GM21529 (cell line): Measurements from ENCODE around the gene RIPK3.
A peak's percentile ranks its signal among the peaks of the same experiment; 100 is the strongest.

Experiments used
- ATAC-seq: cut with Tn5 transposase; IDR thresholded peaks from one replicate; pipeline ENCODE4 v1.9.1; 2021; ENCODE audit not compliant: unreplicated experiment

Gene RIPK3

DNA sequence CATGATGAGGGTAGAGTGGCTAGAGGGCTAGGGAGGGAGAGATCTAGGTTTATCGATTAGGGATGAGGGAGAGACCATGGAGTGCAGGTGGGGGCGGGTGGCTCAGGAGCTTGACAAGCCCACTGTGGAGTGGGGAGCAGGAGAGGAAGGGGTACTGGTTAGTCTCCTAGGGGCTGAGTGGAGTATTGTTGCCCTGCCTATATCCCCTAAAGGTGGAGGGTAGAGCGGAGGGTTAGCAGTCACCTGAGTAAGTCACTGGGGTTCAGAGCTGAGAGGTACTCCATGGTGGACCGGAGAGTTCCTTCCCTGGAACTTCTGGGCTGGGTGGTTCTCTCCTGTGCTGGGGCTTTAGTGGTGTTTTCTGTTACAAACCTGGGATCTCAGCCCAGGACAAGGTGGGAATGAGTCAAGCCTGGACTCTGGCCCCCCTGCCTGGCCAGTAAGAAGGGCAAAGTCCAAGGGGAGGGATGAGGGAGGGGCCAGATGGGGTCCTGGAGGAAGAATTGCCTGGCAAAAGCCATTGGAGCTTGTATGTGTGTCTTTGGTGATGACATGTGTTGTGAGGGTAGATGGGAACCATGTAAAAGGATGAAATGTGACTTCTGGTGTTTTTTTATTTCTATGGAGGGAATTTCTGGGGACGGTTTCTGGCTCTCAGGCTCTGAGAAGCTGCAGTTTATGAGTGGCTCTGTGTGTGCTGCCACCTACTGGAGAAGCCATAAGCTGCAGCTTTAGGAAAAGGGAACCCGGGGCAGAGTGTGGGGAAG is 32.0 kb downstream of the RIPK3 start, which contains the start of gene CIDEB:
Gene CIDEB (minus strand): TSS at position 403 of the 767 bp plus-strand sequence. CDS start 119 bp downstream, at position 284.
- ATAC-seq, result no peak

GRCh38 chr14:24307156-24307574 is 32.6 kb downstream of the RIPK3 start:
- ATAC-seq, result no peak

GRCh38 chr14:24304019-24304387 is 35.8 kb downstream of the RIPK3 start:
- ATAC-seq, result no peak

- no peak for ATAC-seq
Measured at GRCh38 chr14:24300326-24300980, 39.3 kb downstream of the RIPK3 start.

DNA sequence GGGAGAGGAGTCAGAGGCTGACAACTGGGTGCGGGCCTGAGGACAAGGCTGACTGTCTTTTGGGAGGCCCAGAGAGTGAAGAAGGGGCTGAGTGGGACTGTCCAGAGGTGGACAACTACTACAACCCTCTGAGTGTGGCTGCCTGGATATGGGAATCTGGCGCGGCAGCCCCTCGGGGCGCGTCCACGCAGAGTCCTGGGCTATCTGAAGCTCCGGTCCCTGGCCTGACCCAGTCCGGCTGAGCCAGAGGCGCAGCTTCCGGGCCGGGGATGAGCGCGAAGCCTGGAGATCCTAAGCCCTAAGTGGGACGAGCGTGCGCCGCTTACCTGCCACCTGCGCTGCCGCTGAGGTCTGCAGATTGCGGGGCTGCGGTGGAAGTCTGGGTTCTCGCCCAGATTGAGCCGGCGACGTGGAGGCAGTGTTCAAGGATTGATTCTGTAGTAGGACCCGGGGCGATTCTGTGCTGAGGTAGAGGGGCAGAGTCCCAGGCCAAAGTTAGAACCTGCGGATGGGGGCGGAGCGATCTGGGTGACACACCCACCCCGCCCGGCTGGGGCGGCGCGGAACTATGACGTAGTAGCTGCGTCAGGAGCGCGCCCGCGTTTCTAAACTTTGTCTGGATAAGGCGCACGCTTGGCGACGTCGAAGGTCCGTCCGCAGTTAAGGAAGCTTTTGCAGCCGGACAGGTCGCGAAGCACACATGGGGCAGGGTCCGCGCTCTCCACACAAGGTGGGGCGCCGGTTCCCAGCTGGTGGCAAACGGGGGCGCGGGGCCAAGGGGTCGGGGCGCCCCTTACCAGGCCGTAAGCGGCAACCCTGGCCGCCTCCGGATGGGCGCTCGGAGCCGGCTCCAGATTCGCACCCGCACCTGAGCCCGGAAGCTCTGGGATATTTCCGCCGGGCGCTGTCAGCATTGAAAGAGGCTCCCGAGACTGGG is 40.3 kb downstream of the RIPK3 start, which contains the start of the genes DHRS1 and NOP9:
Gene DHRS1 (minus strand): TSS at position 526 of the 937 bp plus-strand sequence. CDS start 674 bp downstream, outside the sequence.
Gene NOP9 (plus strand): TSS at position 596 of the 937 bp plus-strand sequence. CDS start 105 bp downstream, at position 701.
- ATAC-seq, result peak; percentile 69

GRCh38 chr14:24298892-24299254 is 40.9 kb downstream of the RIPK3 start:
- no peak for ATAC-seq

GRCh38 chr14:24297190-24297964 is 42.4 kb downstream of the RIPK3 start:
- peak; percentile 27 for ATAC-seq

DNA sequence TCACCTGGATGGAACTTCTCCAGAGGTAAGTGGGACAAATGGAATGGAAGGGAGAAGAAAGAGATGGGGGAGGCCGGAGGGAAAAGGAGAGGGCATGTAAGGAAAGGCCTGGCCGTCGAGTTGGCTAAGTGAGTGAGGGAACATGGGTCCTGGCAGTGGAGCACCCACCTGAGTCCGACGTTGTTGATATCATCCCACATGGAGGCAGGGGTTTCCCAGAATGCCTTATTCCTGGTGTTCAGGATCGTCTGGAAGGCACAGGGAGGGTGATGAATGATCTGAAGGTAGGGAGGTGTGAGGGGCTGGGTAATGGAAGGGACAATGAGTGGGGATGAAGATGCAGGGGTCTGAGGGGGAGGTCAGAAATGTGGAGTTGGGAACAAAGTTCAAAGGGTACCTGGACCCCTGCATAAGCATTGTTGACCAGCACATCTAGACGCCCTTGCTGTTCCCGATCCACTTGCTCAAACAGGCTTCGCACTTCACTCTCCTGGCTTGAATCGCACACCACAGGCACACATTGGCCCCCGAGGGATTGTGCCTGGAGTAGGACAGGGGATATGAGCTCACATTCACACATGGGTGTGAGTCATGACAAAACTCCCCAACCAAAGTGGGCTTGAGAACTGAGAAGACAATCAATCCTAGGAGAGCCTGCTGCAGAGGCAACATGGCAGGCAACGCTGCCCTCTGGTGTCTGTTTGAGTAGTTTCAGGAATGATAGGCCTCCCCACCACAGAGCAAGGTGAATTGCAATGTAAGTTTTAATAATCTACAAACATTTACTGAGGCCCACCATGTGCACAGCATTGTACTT is 43.2 kb downstream of the RIPK3 start:
- ATAC-seq, result peak; percentile 49

DNA sequence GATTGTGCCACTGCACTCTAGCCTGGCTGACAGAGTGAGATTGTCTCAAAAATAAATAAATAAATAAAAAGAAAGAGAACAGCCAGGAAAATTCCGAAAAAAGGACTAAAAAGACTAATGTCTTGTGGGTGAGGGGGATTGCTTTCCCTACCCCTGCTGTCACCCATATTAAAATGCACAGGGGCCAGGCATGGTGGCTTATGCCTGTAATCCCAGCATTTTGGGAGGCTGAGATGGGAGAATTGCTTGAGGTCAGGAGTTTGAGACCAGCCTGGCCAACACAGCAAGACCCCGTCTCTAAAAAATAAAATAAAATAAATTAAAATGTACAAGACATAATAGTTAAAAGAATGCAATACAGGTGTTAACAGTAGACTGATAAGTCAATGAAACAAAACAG is 46.3 kb downstream of the RIPK3 start:
- no peak for ATAC-seq

DNA sequence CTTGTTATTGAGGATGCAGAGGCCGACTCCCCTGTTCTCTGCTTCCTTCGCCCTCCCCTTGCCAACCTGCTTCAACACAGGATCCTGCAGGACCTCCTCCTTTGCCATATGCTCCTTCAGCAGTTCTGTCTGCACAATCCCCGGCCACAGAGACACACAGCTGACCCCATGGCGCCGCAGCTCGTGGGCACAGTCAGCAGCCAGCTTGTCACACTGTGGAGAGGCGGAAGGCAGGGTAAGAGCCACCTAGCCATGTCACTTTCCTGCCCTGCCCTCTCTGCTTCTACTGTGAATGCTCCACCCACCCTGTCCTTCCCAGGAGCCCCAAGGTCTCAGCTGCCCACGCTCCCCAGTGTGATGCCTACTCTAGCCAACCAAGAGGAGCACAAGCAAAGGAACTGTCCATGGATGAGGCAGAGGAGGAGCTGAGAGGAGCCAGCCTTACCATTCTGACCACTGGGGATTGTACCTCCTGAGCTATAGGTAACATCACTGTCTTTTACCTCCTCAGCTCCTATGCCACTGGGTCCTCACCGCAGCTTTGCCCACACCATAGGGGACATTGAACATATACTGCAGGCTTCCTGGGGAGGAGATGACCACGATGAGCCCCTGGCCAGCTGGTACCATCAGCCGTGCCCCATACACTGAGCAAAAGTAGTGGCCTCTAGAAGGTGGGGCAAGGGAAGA is 47.5 kb downstream of the RIPK3 start:
- ATAC-seq, result no peak

DNA sequence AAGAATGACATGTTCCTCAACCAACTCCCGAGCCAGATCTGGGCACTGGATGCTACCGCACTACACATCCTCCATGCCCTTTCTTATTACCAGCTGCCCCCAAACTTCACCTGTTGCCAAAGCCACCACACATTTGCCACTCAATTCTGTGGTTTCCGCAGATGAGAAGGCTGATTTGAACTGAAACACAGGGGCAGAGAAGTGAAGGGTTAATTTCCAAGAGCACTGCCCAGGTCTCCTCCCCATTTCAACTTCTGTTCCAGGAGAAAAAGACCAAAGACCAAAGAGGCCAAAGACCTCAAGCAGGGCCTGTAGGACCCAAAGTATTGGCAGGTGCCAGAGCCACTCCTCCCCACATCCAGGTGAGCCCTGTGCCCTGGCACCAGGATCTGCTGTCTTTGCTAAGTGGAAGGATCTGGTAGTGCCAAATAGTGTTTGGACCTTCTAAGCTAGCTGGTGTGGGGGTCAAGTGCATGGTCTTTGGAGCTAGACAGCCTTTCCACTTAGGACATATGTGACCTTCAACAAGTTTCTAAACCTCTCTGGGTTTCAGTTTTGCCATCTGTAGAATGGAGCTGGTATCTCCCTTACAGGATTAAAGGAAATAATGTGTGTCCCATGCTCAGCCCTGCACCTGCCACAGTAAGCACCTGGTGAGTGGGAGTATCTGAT is 48.2 kb downstream of the RIPK3 start:
- no peak for ATAC-seq

GRCh38 chr14:24290746-24291145 is 49.0 kb downstream of the RIPK3 start:
- ATAC-seq, result no peak

- peak; percentile 93 for ATAC-seq
Measured at GRCh38 chr14:24289649-24290280, 50.0 kb downstream of the RIPK3 start.

GRCh38 chr14:24286996-24287395 is 52.8 kb downstream of the RIPK3 start:
- ATAC-seq, result no peak
